ENCODE results near the gene FMO1.

DNA sequence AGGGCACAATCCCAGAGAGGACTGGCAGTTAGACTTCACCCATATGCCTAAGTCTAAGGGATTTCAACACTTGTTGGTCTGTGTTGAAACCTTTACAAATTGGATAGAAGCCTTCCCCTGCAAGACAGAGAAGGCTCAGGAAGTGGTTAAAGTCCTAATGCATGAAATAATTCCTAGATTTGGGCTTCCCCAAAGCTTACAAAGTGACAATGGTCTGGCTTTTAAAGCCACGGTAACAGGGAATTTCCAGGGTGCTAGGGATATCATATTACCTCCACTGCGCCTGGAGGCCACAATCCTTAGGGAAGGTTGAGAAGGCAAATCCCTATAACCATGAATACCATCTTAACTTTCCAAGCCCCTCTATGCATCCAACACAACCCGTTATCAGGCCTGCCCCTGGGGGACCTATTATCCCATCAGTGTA lies 62.4 kb downstream of the FMO1 start:
- TF ChIP-seq, protein P1, sequence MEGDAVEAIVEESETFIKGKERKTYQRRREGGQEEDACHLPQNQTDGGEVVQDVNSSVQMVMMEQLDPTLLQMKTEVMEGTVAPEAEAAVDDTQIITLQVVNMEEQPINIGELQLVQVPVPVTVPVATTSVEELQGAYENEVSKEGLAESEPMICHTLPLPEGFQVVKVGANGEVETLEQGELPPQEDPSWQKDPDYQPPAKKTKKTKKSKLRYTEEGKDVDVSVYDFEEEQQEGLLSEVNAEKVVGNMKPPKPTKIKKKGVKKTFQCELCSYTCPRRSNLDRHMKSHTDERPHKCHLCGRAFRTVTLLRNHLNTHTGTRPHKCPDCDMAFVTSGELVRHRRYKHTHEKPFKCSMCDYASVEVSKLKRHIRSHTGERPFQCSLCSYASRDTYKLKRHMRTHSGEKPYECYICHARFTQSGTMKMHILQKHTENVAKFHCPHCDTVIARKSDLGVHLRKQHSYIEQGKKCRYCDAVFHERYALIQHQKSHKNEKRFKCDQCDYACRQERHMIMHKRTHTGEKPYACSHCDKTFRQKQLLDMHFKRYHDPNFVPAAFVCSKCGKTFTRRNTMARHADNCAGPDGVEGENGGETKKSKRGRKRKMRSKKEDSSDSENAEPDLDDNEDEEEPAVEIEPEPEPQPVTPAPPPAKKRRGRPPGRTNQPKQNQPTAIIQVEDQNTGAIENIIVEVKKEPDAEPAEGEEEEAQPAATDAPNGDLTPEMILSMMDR (IDR thresholded peaks at IDR 0.05) = no peak
- no peak for TF ChIP-seq EZH2 (IDR thresholded peaks at IDR 0.05; ENCODE audit: borderline replicate concordance, insufficient read depth, low read depth, low read length, poor library complexity, severe bottlenecking)

Data from B cell (primary cell).